ENCODE results near the gene DOCK8.
A peak's percentile ranks its signal among the peaks of the same experiment; 100 is the strongest.

DOCK8 gene

GRCh38 chr9:296411-296810 lies 81.7 kb downstream of the DOCK8 start:
- H3K27ac ChIP-seq, result peak overlapping the region; percentile 67
- no peak for TF ChIP-seq CTCF (conservative IDR thresholded peaks at IDR 0.05)
- TF ChIP-seq ZFX (IDR thresholded peaks at IDR 0.05), result no peak

- no peak for TF ChIP-seq CTCF (conservative IDR thresholded peaks at IDR 0.05)
- no peak for TF ChIP-seq ZFX (IDR thresholded peaks at IDR 0.05)
- H3K27ac ChIP-seq, result peak overlapping the region; percentile 67
Observed at GRCh38 chr9:297104-297972, 82.7 kb downstream of the DOCK8 start.

- TF ChIP-seq CTCF (conservative IDR thresholded peaks at IDR 0.05) (no peak), ZFX (IDR thresholded peaks at IDR 0.05) (no peak)
- no peak overlapping the region for H3K27ac ChIP-seq
Observed at GRCh38 chr9:303502-303901, 88.8 kb downstream of the DOCK8 start.

- no peak overlapping the region for H3K27ac ChIP-seq
- TF ChIP-seq CTCF (conservative IDR thresholded peaks at IDR 0.05) (no peak), ZFX (IDR thresholded peaks at IDR 0.05) (no peak)
Observed at GRCh38 chr9:304106-304505, 89.4 kb downstream of the DOCK8 start.

- TF ChIP-seq CTCF (conservative IDR thresholded peaks at IDR 0.05) (no peak), ZFX (IDR thresholded peaks at IDR 0.05) (no peak)
- H3K27ac ChIP-seq, result no peak overlapping the region
Observed at GRCh38 chr9:304519-305185, 90.0 kb downstream of the DOCK8 start.

- no peak overlapping the region for H3K27ac ChIP-seq
Observed at GRCh38 chr9:306907-307306, 92.2 kb downstream of the DOCK8 start.

More at GRCh38 chr9:306907-307306, 92.2 kb downstream of the DOCK8 start:
- no peak for TF ChIP-seq CTCF (conservative IDR thresholded peaks at IDR 0.05)
- TF ChIP-seq ZFX (IDR thresholded peaks at IDR 0.05), result no peak

All from C4-2B (cell line).